ENCODE measurements around the gene FRMD4A. TPM values are rescaled to one million over a fixed set of nuclear protein-coding genes. Genes with fewer than 3 reads are reported as not detected.
"Not testable (repeated sequence)": the region's sequence is repeated elsewhere in the genome, so short reads cannot be mapped to it uniquely, and the experiment has no call there.

Gene FRMD4A
- total RNA-seq, 2 donors from 2014 or later = 55.9 to 81.0 TPM

GRCh38 chr10:14236341-14236740 is 94.4 kb downstream of the FRMD4A start:
- ATAC-seq (ENCODE audit: insufficient number of reproducible peaks, low FRiP score, low read depth) (no peak), DNase-seq (ENCODE audit: low spot score) (no peak)
- Histone ChIP-seq H3K4me1 (ENCODE audit: control insufficient read depth in 1 of 2, low read depth in 2 of 2) (no peaks in the 10 kb centered on the region), H3K36me3 (no peaks in the 10 kb centered on the region), H3K27me3 (replicated peaks; ENCODE audit: insufficient read depth) (no peaks in the 10 kb centered on the region), H3K4me3 (no peak overlapping the region), H3K9me3 (no peaks in the 10 kb centered on the region), H3K27ac (no peak overlapping the region)
- TF ChIP-seq CTCF (IDR thresholded peaks at IDR 0.05) = no peak

- TF ChIP-seq CTCF (IDR thresholded peaks at IDR 0.05) = no peak
- no peaks in the 10 kb centered on the region for H3K36me3 ChIP-seq
- H3K27ac ChIP-seq = no peak overlapping the region
- no peaks in the 10 kb centered on the region for H3K9me3 ChIP-seq
- DNase-seq (ENCODE audit: low spot score) = no peak
- H3K4me1 ChIP-seq (ENCODE audit: control insufficient read depth in 1 of 2, low read depth in 2 of 2) = no peaks in the 10 kb centered on the region
- H3K27me3 ChIP-seq (replicated peaks; ENCODE audit: insufficient read depth) = no peaks in the 10 kb centered on the region
- ATAC-seq (ENCODE audit: insufficient number of reproducible peaks, low FRiP score, low read depth) = no peak
- H3K4me3 ChIP-seq = no peak overlapping the region
Measured at GRCh38 chr10:14235566-14236195, 95.0 kb downstream of the FRMD4A start.

DNA sequence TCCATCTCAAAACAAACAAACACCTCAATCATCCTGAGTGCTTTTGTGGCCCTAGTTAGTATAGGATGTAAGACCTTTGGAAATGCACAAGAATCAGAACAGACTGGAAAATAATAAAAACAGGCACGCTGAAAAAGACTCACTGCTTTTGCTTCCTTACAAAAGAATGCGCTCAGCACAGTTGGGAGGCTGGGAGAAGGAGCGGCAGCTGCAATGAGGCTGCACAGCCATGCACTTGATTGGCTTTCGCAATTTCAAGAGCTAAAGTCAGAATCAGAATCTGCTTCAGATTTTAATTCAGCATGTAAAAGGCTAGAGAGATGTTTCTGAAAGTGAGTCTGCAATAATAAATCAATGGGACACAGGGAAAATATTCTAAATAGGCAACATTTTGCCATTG is 97.2 kb downstream of the FRMD4A start:
- H3K36me3 ChIP-seq = no peaks in the 10 kb centered on the region
- H3K27ac ChIP-seq = no peak overlapping the region
- H3K27me3 ChIP-seq (replicated peaks; ENCODE audit: insufficient read depth) = no peaks in the 10 kb centered on the region
- ATAC-seq (ENCODE audit: insufficient number of reproducible peaks, low FRiP score, low read depth) (no peak), DNase-seq (ENCODE audit: low spot score) (no peak)
- H3K9me3 ChIP-seq = no peaks in the 10 kb centered on the region
- no peak overlapping the region for H3K4me3 ChIP-seq
- no peaks in the 10 kb centered on the region for H3K4me1 ChIP-seq (ENCODE audit: control insufficient read depth in 1 of 2, low read depth in 2 of 2)
- TF ChIP-seq CTCF (IDR thresholded peaks at IDR 0.05) = no peak

DNA sequence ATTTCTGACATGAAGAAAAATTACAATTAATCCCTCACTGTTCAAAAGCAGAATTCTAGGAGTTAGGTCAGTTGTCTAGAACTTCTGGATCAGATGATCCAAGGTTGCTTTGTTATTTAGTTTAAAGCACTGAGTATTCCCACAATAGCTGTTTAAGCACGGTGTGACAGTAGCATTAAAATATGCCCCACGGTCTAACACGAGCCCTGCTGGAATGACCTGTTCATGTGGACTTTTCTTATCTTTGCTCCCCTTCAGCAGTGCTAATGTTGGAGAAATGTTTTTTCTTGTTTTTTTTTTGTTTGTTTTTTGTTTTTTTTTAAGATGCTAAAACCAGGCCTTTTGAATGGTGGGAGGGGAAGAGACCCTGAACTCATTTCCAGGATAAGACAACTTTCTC is 101.9 kb downstream of the FRMD4A start:
- H3K4me1 ChIP-seq (ENCODE audit: control insufficient read depth in 1 of 2, low read depth in 2 of 2); ATAC-seq (ENCODE audit: insufficient number of reproducible peaks, low FRiP score, low read depth); H3K27me3 ChIP-seq (replicated peaks; ENCODE audit: insufficient read depth); H3K36me3 ChIP-seq; H3K27ac ChIP-seq; H3K4me3 ChIP-seq; H3K9me3 ChIP-seq; DNase-seq (ENCODE audit: low spot score): not testable (repeated sequence)

DNA sequence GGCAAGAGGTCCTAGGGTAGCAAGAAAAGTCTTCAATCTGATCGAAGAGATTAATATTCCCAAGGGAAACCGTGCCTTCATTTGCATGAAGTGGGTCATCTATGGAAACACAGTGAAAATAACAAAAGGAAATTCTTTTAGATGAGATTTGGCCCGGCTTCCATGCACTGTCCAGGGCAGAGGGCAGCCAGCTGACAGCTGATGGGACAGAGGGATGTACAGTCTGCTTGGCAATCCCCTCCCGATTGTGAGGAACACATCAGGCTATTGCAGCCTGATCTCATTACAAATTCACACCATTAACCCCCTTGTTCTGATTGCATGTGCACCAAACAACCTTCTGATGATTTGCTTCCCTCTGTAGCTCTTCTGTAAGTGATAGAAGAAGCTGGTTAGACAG is 105.3 kb downstream of the FRMD4A start:
- no peak overlapping the region for H3K27ac ChIP-seq
- H3K27me3 ChIP-seq (replicated peaks; ENCODE audit: insufficient read depth) = no peaks in the 10 kb centered on the region
- no peaks in the 10 kb centered on the region for H3K36me3 ChIP-seq
- H3K9me3 ChIP-seq = no peaks in the 10 kb centered on the region
- peaks cover 0 to 6% of the 10 kb centered on the region in 2 donors for H3K4me1 ChIP-seq (ENCODE audit: control insufficient read depth in 1 of 2, low read depth in 2 of 2)
- no peak for TF ChIP-seq CTCF (IDR thresholded peaks at IDR 0.05)
- no peak for DNase-seq (ENCODE audit: low spot score)
- ATAC-seq (ENCODE audit: insufficient number of reproducible peaks, low FRiP score, low read depth) = no peak
- no peak overlapping the region for H3K4me3 ChIP-seq

DNA sequence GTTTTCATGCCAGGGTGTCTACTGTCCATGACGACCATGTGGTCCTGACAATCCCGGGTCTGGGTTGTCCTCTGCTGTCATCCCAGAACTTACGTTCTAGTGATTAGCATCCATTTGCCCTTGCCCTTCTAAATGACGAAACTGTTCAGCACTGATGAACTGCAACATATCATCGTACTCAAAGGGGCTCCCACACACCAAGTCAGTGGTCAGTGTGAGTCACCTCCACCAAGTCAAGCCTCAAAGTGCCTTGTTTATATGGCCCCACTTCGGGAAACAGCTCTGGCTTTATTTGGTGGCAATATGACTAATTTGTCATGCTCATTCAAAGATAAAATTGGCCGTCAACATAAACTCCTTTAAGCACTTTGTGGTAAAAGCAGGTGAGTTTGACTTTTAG is 110.7 kb downstream of the FRMD4A start:
- H3K4me1 ChIP-seq (ENCODE audit: control insufficient read depth in 1 of 2, low read depth in 2 of 2) = peaks cover 0 to 6% of the 10 kb centered on the region in 2 donors
- no peak for TF ChIP-seq CTCF (IDR thresholded peaks at IDR 0.05)
- DNase-seq (ENCODE audit: low spot score) = no peak
- no peak for ATAC-seq (ENCODE audit: insufficient number of reproducible peaks, low FRiP score, low read depth)
- H3K9me3 ChIP-seq = no peaks in the 10 kb centered on the region
- no peaks in the 10 kb centered on the region for H3K27me3 ChIP-seq (replicated peaks; ENCODE audit: insufficient read depth)
- H3K27ac ChIP-seq = no peak overlapping the region
- no peak overlapping the region for H3K4me3 ChIP-seq
- no peaks in the 10 kb centered on the region for H3K36me3 ChIP-seq
